GM18507 (cell line): ENCODE measurements around the gene PHLDA2.

Source experiments
- DNase-seq: peaks from one replicate; pipeline ENCODE4 v3.0.0; 2011; ENCODE audit warnings: low read depth; ENCODE audit not compliant: insufficient read length; ENCODE audit errors: extremely low spot score
- FAIRE-seq: peaks from 2 replicates; lab custom pipeline; 2011; peaks lifted over from hg19 to GRCh38; lab: Jason Lieb, UNC

Gene PHLDA2

GRCh38 chr11:2928605-2929530, at the start of gene PHLDA2:
PHLDA2 (minus strand) TSS chr11:2929420; CDS start chr11:2929364, 56 bp downstream.
- FAIRE-seq (no peak), DNase-seq (no peak)

GRCh38 chr11:2977113-2977512, 47.9 kb upstream of the PHLDA2 start:
- FAIRE-seq (no peak), DNase-seq (no peak)

GRCh38 chr11:2976294-2977063, 47.3 kb upstream of the PHLDA2 start:
- no peak for FAIRE-seq
- DNase-seq, result no peak

GRCh38 chr11:2975594-2975993, 46.4 kb upstream of the PHLDA2 start:
- no peak for DNase-seq
- FAIRE-seq, result no peak

- FAIRE-seq (no peak), DNase-seq (no peak)
Observed at GRCh38 chr11:2974272-2974671, 45.1 kb upstream of the PHLDA2 start.

GRCh38 chr11:2968341-2968900, 39.2 kb upstream of the PHLDA2 start:
- FAIRE-seq (no peak), DNase-seq (no peak)

GRCh38 chr11:2964782-2965181, 35.6 kb upstream of the PHLDA2 start:
- FAIRE-seq (no peak), DNase-seq (no peak)

GRCh38 chr11:2963761-2964160, 34.5 kb upstream of the PHLDA2 start:
- DNase-seq, result no peak
- FAIRE-seq, result no peak

GRCh38 chr11:2963112-2963754, 34.0 kb upstream of the PHLDA2 start:
- FAIRE-seq (no peak), DNase-seq (no peak)

GRCh38 chr11:2961080-2961479, 31.9 kb upstream of the PHLDA2 start:
- DNase-seq (no peak), FAIRE-seq (no peak)

GRCh38 chr11:2960139-2960538, 30.9 kb upstream of the PHLDA2 start:
- FAIRE-seq, result no peak
- DNase-seq, result no peak

GRCh38 chr11:2958251-2958650, 29.0 kb upstream of the PHLDA2 start:
- FAIRE-seq, result no peak
- DNase-seq, result no peak

- DNase-seq (no peak), FAIRE-seq (no peak)
Observed at GRCh38 chr11:2955906-2956476, 26.8 kb upstream of the PHLDA2 start.

GRCh38 chr11:2954263-2954662, 25.0 kb upstream of the PHLDA2 start:
- no peak for FAIRE-seq
- DNase-seq, result no peak

- no peak for DNase-seq
- FAIRE-seq, result no peak
Observed at GRCh38 chr11:2952290-2952689, 23.1 kb upstream of the PHLDA2 start.

GRCh38 chr11:2951231-2952110, 22.3 kb upstream of the PHLDA2 start:
- FAIRE-seq, result no peak

GRCh38 chr11:2950825-2951224, 21.6 kb upstream of the PHLDA2 start:
- FAIRE-seq, result no peak

More at GRCh38 chr11:2951231-2952110, 22.3 kb upstream of the PHLDA2 start:
- DNase-seq, result no peak

GRCh38 chr11:2949920-2950319, 20.7 kb upstream of the PHLDA2 start:
- no peak for FAIRE-seq
- DNase-seq, result no peak

More at GRCh38 chr11:2950825-2951224, 21.6 kb upstream of the PHLDA2 start:
- DNase-seq, result no peak
